Measurements from ENCODE around the gene BRD1.
"Not testable (repeated sequence)": the region's sequence is repeated elsewhere in the genome, so short reads cannot be mapped to it uniquely, and the experiment has no call there.

Gene BRD1

GRCh38 chr22:49783926-49784629, 43.6 kb downstream of the BRD1 start:
- no peak for DNase-seq (ENCODE audit: low read depth, low spot score)

- no peak for DNase-seq (ENCODE audit: low read depth, low spot score)
Measured at GRCh38 chr22:49783036-49783746, 44.5 kb downstream of the BRD1 start.

GRCh38 chr22:49781886-49782285, 45.8 kb downstream of the BRD1 start:
- not testable (repeated sequence) for DNase-seq (ENCODE audit: low read depth, low spot score)

GRCh38 chr22:49781289-49781782, 46.3 kb downstream of the BRD1 start:
- DNase-seq (ENCODE audit: low read depth, low spot score), result no peak

- no peak for DNase-seq (ENCODE audit: low read depth, low spot score)
Measured at GRCh38 chr22:49780698-49781288, 46.9 kb downstream of the BRD1 start.

GRCh38 chr22:49779853-49780697, 47.6 kb downstream of the BRD1 start:
- no peak for DNase-seq (ENCODE audit: low read depth, low spot score)

GRCh38 chr22:49779211-49779610, 48.5 kb downstream of the BRD1 start:
- no peak for DNase-seq (ENCODE audit: low read depth, low spot score)

- DNase-seq (ENCODE audit: low read depth, low spot score), result no peak
Measured at GRCh38 chr22:49777569-49778249, 50.0 kb downstream of the BRD1 start.

- DNase-seq (ENCODE audit: low read depth, low spot score), result no peak
Measured at GRCh38 chr22:49776891-49777290, 50.8 kb downstream of the BRD1 start.

GRCh38 chr22:49775867-49776511, 51.7 kb downstream of the BRD1 start:
- no peak for DNase-seq (ENCODE audit: low read depth, low spot score)

- no peak for DNase-seq (ENCODE audit: low read depth, low spot score)
Measured at GRCh38 chr22:49775191-49775866, 52.3 kb downstream of the BRD1 start.

- no peak for DNase-seq (ENCODE audit: low read depth, low spot score)
Measured at GRCh38 chr22:49774499-49775151, 53.0 kb downstream of the BRD1 start.

- DNase-seq (ENCODE audit: low read depth, low spot score), result no peak
Measured at GRCh38 chr22:49774046-49774445, 53.6 kb downstream of the BRD1 start.

GRCh38 chr22:49773531-49773930, 54.1 kb downstream of the BRD1 start:
- no peak for DNase-seq (ENCODE audit: low read depth, low spot score)

GRCh38 chr22:49772692-49773091, 55.0 kb downstream of the BRD1 start:
- no peak for DNase-seq (ENCODE audit: low read depth, low spot score)

- no peak for DNase-seq (ENCODE audit: low read depth, low spot score)
Measured at GRCh38 chr22:49771266-49772065, 56.2 kb downstream of the BRD1 start.

GRCh38 chr22:49770547-49771265, 57.0 kb downstream of the BRD1 start:
- no peak for DNase-seq (ENCODE audit: low read depth, low spot score)
